Right cardiac atrium (tissue), 5 donors: ENCODE measurements around the gene ZNF236. TPM values are rescaled to one million over a fixed set of nuclear protein-coding genes. Genes with fewer than 3 reads are reported as not detected.
A peak's percentile ranks its signal among the peaks of the same experiment; 100 is the strongest.

Experiments
- ATAC-seq, 2 donors: fragments of 200-7000 bp; cut with Tn5 transposase; one replicate each; pipeline versions ENCODE4 v1.8.0 to v1.9.1; 2020; ENCODE audit warnings: moderate library complexity in 2 of 2, mild to moderate bottlenecking in 1 of 2
- DNase-seq, 3 donors: peaks; one replicate each; pipeline ENCODE4 v3.0.0-alpha.2; 2020
- H3K27ac ChIP-seq: one replicate; pipeline ENCODE4 v1.5.1; 2013; ENCODE audit warnings: mild to moderate bottlenecking, low read length, control low read depth, moderate library complexity
- H3K27me3 ChIP-seq: one replicate; pipeline ENCODE4 v1.6.1; 2013; ENCODE audit not compliant: control insufficient read depth, insufficient read depth
- H3K4me1 ChIP-seq: one replicate; pipeline ENCODE4 v1.6.1; 2013; ENCODE audit warnings: low read length; ENCODE audit not compliant: control insufficient read depth, insufficient read depth
- H3K4me3 ChIP-seq: one replicate; pipeline ENCODE4 v1.5.1; 2013; ENCODE audit warnings: low read length, control low read depth
- H3K9me3 ChIP-seq: one replicate; pipeline ENCODE4 v1.6.1; 2013; ENCODE audit warnings: low read length; ENCODE audit not compliant: control insufficient read depth
- WGBS: extraction: QIAGEN DNeasy Blood & Tissue Kit; methylation state at CpG from one replicate; pipeline ENCODE4 v1.1.7; 2013; 5-methylcytosine and 5-hydroxymethylcytosine counted together
- intact Hi-C, 4 donors: fragments of 100-400 bp; cut with DNase I; formaldehyde crosslinking; loops; one replicate each; pipeline versions ENCODE4 v1.11.0 to v1.14.0; 2022 to 2023
- polyA plus RNA-seq: library from polyadenylated mRNA; stranded (reverse); fragments of 200-250 nt; gene quantifications from one replicate; pipeline ENCODE4 v1.2.3, GENCODE V29; 2013
- total RNA-seq, 4 donors: library from RNA; stranded (reverse); fragmentation: NEBNext Ultra II Directional; extraction: Animal tissue kit (Norgen Biotek cat#: 25700); gene quantifications; one replicate each; pipeline ENCODE4 v1.2.1, GENCODE V29; 2021
- donor health status: healthy with polysubstance abuse.
- donor health status: DM: no; HTN: yes; CAD: no.
- donor health status: DM: no; HTN: no; CAD: no.
- donor health status: DM: no; HTN: yes; CAD: no; lungs with severe emphysema.
- donor health status: DM: yes; HTN: yes; CAD: no.

Gene ZNF236
- total and polyA plus RNA-seq, 5 donors = 2.2 to 19.8 (median 16.9) TPM

GRCh38 chr18:76911440-76911839, 89.1 kb downstream of the ZNF236 start:
- no peak overlapping the region for H3K4me3 ChIP-seq
- H3K4me1 ChIP-seq = no peaks in the 10 kb centered on the region
- ATAC-seq = no peak
- WGBS = 88% methylated on average over 7 of the region's 7 CpGs
- no peaks in the 10 kb centered on the region for H3K27me3 ChIP-seq
- no peak overlapping the region for H3K27ac ChIP-seq
- intact Hi-C loops = no loop called here
- no peak for DNase-seq
- no peaks in the 10 kb centered on the region for H3K9me3 ChIP-seq

- H3K4me3 ChIP-seq = no peak overlapping the region
- 93% methylated on average over 7 of the region's 7 CpGs for WGBS
- H3K9me3 ChIP-seq = no peaks in the 10 kb centered on the region
- no peak overlapping the region for H3K27ac ChIP-seq
- no peaks in the 10 kb centered on the region for H3K4me1 ChIP-seq
- intact Hi-C loops = no loop called here
- DNase-seq (no peak), ATAC-seq (no peak)
- H3K27me3 ChIP-seq = no peaks in the 10 kb centered on the region
These were observed 91.2 kb downstream of the ZNF236 start for GRCh38 chr18:76913583-76913982.

- WGBS = 88% methylated on average over 8 of the region's 8 CpGs
- Histone ChIP-seq H3K4me1 (no peaks in the 10 kb centered on the region), H3K27me3 (no peaks in the 10 kb centered on the region), H3K4me3 (no peak overlapping the region), H3K27ac (no peak overlapping the region), H3K9me3 (no peaks in the 10 kb centered on the region)
- ATAC-seq (no peak), DNase-seq (no peak)
- intact Hi-C loops = no loop called here
These were observed 92.0 kb downstream of the ZNF236 start for GRCh38 chr18:76914314-76914713.

- Histone ChIP-seq H3K27me3 (no peaks in the 10 kb centered on the region), H3K9me3 (no peaks in the 10 kb centered on the region), H3K4me3 (no peak overlapping the region), H3K4me1 (no peaks in the 10 kb centered on the region), H3K27ac (no peak overlapping the region)
- no peak for DNase-seq
- 96% methylated on average over 3 of the region's 3 CpGs for WGBS
- intact Hi-C loops = no loop called here
- ATAC-seq = no peak
These were observed 92.4 kb downstream of the ZNF236 start for GRCh38 chr18:76914796-76915195.

GRCh38 chr18:76915456-76915855, 93.1 kb downstream of the ZNF236 start:
- intact Hi-C loops = no loop called here

GRCh38 chr18:76920974-76921373, 98.6 kb downstream of the ZNF236 start:
- 90% methylated on average over 5 of the region's 5 CpGs for WGBS
- no peaks in the 10 kb centered on the region for H3K4me1 ChIP-seq
- DNase-seq = no peak
- ATAC-seq = no peak
- H3K4me3 ChIP-seq = no peak overlapping the region
- no peaks in the 10 kb centered on the region for H3K9me3 ChIP-seq
- H3K27me3 ChIP-seq = no peaks in the 10 kb centered on the region
- intact Hi-C loops = no loop called here
- no peak overlapping the region for H3K27ac ChIP-seq

More at GRCh38 chr18:76915456-76915855, 93.1 kb downstream of the ZNF236 start:
- DNase-seq (no peak), ATAC-seq (no peak)
- 91% methylated on average over 5 of the region's 5 CpGs for WGBS
- no peak overlapping the region for H3K27ac ChIP-seq
- H3K4me1 ChIP-seq = no peaks in the 10 kb centered on the region
- H3K9me3 ChIP-seq = no peaks in the 10 kb centered on the region
- H3K4me3 ChIP-seq = no peak overlapping the region
- H3K27me3 ChIP-seq = no peaks in the 10 kb centered on the region

- H3K9me3 ChIP-seq = no peaks in the 10 kb centered on the region
- H3K27ac ChIP-seq = no peak overlapping the region
- intact Hi-C loops = no loop called here
- WGBS = 36% methylated on average over 10 of the region's 10 CpGs
- H3K27me3 ChIP-seq = no peaks in the 10 kb centered on the region
- H3K4me1 ChIP-seq = no peaks in the 10 kb centered on the region
- DNase-seq = peak; percentile 55 to 74 (median 68)
- H3K4me3 ChIP-seq = no peak overlapping the region
- peak; percentile 91 for ATAC-seq
These were observed 99.8 kb downstream of the ZNF236 start for GRCh38 chr18:76922107-76922506.

GRCh38 chr18:76923485-76924085, 101.2 kb downstream of the ZNF236 start:
- no peak overlapping the region for H3K27ac ChIP-seq
- H3K4me1 ChIP-seq = no peaks in the 10 kb centered on the region
- 79% methylated on average over 3 of the region's 3 CpGs for WGBS
- no peak overlapping the region for H3K4me3 ChIP-seq
- ATAC-seq (no peak), DNase-seq (no peak)
- H3K27me3 ChIP-seq = no peaks in the 10 kb centered on the region
- H3K9me3 ChIP-seq = no peaks in the 10 kb centered on the region
- intact Hi-C loops = no loop called here

GRCh38 chr18:76925501-76925900, 103.1 kb downstream of the ZNF236 start:
- H3K9me3 ChIP-seq = no peaks in the 10 kb centered on the region
- intact Hi-C loops = no loop called here
- no peaks in the 10 kb centered on the region for H3K27me3 ChIP-seq
- DNase-seq = no peak
- ATAC-seq = no peak
- H3K4me1 ChIP-seq = no peaks in the 10 kb centered on the region
- no peak overlapping the region for H3K27ac ChIP-seq
- 83% methylated on average over 8 of the region's 8 CpGs for WGBS
- no peak overlapping the region for H3K4me3 ChIP-seq

- ATAC-seq = no peak
- no peaks in the 10 kb centered on the region for H3K4me1 ChIP-seq
- no peaks in the 10 kb centered on the region for H3K9me3 ChIP-seq
- no peak for DNase-seq
- H3K27ac ChIP-seq = no peak overlapping the region
- no peak overlapping the region for H3K4me3 ChIP-seq
- 94% methylated on average over 6 of the region's 6 CpGs for WGBS
- no peaks in the 10 kb centered on the region for H3K27me3 ChIP-seq
- intact Hi-C loops = no loop called here
These were observed 104.9 kb downstream of the ZNF236 start for GRCh38 chr18:76927223-76927725.

- DNase-seq (no peak), ATAC-seq (no peak)
- H3K4me1 ChIP-seq = no peaks in the 10 kb centered on the region
- intact Hi-C loops = no loop called here
- 89% methylated on average over 9 of the region's 9 CpGs for WGBS
- H3K9me3 ChIP-seq = no peaks in the 10 kb centered on the region
- no peak overlapping the region for H3K4me3 ChIP-seq
- no peak overlapping the region for H3K27ac ChIP-seq
- H3K27me3 ChIP-seq = no peaks in the 10 kb centered on the region
These were observed 106.0 kb downstream of the ZNF236 start for GRCh38 chr18:76928179-76928868.
